ENCODE results near the gene CDK19.

Gene CDK19

GRCh38 chr6:110564703-110565421 is 250.4 kb downstream of the CDK19 start:
- no peak overlapping the region for H3K4me3 ChIP-seq (ENCODE audit: low read length)
- no peak overlapping the region for H3K9ac ChIP-seq (ENCODE audit: low read length)
- no peaks in the 10 kb centered on the region for H3K9me2 ChIP-seq (replicated peaks; ENCODE audit: insufficient read depth, low read length)
- no peaks in the 10 kb centered on the region for H4K20me1 ChIP-seq (ENCODE audit: insufficient read depth, low read length)
- H3K27ac ChIP-seq (ENCODE audit: low read length), result no peak overlapping the region
- no peaks in the 10 kb centered on the region for H3K27me3 ChIP-seq (replicated peaks; ENCODE audit: insufficient read depth, low read length)
- H3F3A ChIP-seq (ENCODE audit: insufficient read depth, low read length), result no peaks in the 10 kb centered on the region
- H3K4me1 ChIP-seq (ENCODE audit: low read length), result no peaks in the 10 kb centered on the region
- no peak overlapping the region for H3K4me2 ChIP-seq (ENCODE audit: low read depth, low read length)
- DNase-seq, result no peak
- no peaks in the 10 kb centered on the region for H3K79me2 ChIP-seq (ENCODE audit: low read length)
- TF ChIP-seq EZH2 (optimal IDR thresholded peaks at IDR 0.05; ENCODE audit: low read depth, low read length) (no peak), CTCF (IDR thresholded peaks at IDR 0.05; ENCODE audit: low read length) (no peak), EZH2phosphoT487 (IDR thresholded peaks at IDR 0.05; ENCODE audit: low read length) (no peak)
- H2AFZ ChIP-seq (ENCODE audit: low read length), result no peak overlapping the region
- no peaks in the 10 kb centered on the region for H3K9me3 ChIP-seq (replicated peaks; ENCODE audit: insufficient read depth, low read length)
- H3K36me3 ChIP-seq (replicated peaks; ENCODE audit: insufficient read depth, low read length), result no peaks in the 10 kb centered on the region

GRCh38 chr6:110563711-110564110 is 251.6 kb downstream of the CDK19 start:
- Histone ChIP-seq H3K27ac (ENCODE audit: low read length) (no peak overlapping the region), H3K79me2 (ENCODE audit: low read length) (no peaks in the 10 kb centered on the region), H3K9me3 (replicated peaks; ENCODE audit: insufficient read depth, low read length) (no peaks in the 10 kb centered on the region), H3K4me2 (ENCODE audit: low read depth, low read length) (no peak overlapping the region), H3K4me1 (ENCODE audit: low read length) (no peaks in the 10 kb centered on the region), H4K20me1 (ENCODE audit: insufficient read depth, low read length) (no peaks in the 10 kb centered on the region), H3K27me3 (replicated peaks; ENCODE audit: insufficient read depth, low read length) (no peaks in the 10 kb centered on the region), H3K9me2 (replicated peaks; ENCODE audit: insufficient read depth, low read length) (no peaks in the 10 kb centered on the region), H3K9ac (ENCODE audit: low read length) (no peak overlapping the region), H2AFZ (ENCODE audit: low read length) (no peak overlapping the region), H3F3A (ENCODE audit: insufficient read depth, low read length) (no peaks in the 10 kb centered on the region), H3K36me3 (replicated peaks; ENCODE audit: insufficient read depth, low read length) (no peaks in the 10 kb centered on the region), H3K4me3 (ENCODE audit: low read length) (no peak overlapping the region)
- no peak for DNase-seq
- no peak for TF ChIP-seq EZH2 (optimal IDR thresholded peaks at IDR 0.05; ENCODE audit: low read depth, low read length)
- no peak for TF ChIP-seq CTCF (IDR thresholded peaks at IDR 0.05; ENCODE audit: low read length)
- TF ChIP-seq EZH2phosphoT487 (IDR thresholded peaks at IDR 0.05; ENCODE audit: low read length), result no peak

GRCh38 chr6:110562316-110562915 is 252.9 kb downstream of the CDK19 start:
- no peak overlapping the region for H2AFZ ChIP-seq (ENCODE audit: low read length)
- H3K4me3 ChIP-seq (ENCODE audit: low read length), result no peak overlapping the region
- no peaks in the 10 kb centered on the region for H3K79me2 ChIP-seq (ENCODE audit: low read length)
- H4K20me1 ChIP-seq (ENCODE audit: insufficient read depth, low read length), result no peaks in the 10 kb centered on the region
- H3K9me3 ChIP-seq (replicated peaks; ENCODE audit: insufficient read depth, low read length), result no peaks in the 10 kb centered on the region
- no peaks in the 10 kb centered on the region for H3K36me3 ChIP-seq (replicated peaks; ENCODE audit: insufficient read depth, low read length)
- TF ChIP-seq EZH2 (optimal IDR thresholded peaks at IDR 0.05; ENCODE audit: low read depth, low read length), result no peak
- no peak for TF ChIP-seq EZH2phosphoT487 (IDR thresholded peaks at IDR 0.05; ENCODE audit: low read length)
- no peak for TF ChIP-seq CTCF (IDR thresholded peaks at IDR 0.05; ENCODE audit: low read length)
- H3K27ac ChIP-seq (ENCODE audit: low read length), result no peak overlapping the region
- H3K4me1 ChIP-seq (ENCODE audit: low read length), result no peaks in the 10 kb centered on the region
- H3K9me2 ChIP-seq (replicated peaks; ENCODE audit: insufficient read depth, low read length), result no peaks in the 10 kb centered on the region
- DNase-seq, result no peak
- H3K9ac ChIP-seq (ENCODE audit: low read length), result no peak overlapping the region
- no peaks in the 10 kb centered on the region for H3K27me3 ChIP-seq (replicated peaks; ENCODE audit: insufficient read depth, low read length)
- H3F3A ChIP-seq (ENCODE audit: insufficient read depth, low read length), result no peaks in the 10 kb centered on the region
- no peak overlapping the region for H3K4me2 ChIP-seq (ENCODE audit: low read depth, low read length)

Data from MM.1S (cell line).